ENCODE data around the gene GADD45A. TPM values are rescaled to one million over a fixed set of nuclear protein-coding genes. Genes with fewer than 3 reads are reported as not detected.

Gene GADD45A
- total and polyA plus RNA-seq, 2 experiments from 2014 or later: 93.1 to 175 TPM

DNA sequence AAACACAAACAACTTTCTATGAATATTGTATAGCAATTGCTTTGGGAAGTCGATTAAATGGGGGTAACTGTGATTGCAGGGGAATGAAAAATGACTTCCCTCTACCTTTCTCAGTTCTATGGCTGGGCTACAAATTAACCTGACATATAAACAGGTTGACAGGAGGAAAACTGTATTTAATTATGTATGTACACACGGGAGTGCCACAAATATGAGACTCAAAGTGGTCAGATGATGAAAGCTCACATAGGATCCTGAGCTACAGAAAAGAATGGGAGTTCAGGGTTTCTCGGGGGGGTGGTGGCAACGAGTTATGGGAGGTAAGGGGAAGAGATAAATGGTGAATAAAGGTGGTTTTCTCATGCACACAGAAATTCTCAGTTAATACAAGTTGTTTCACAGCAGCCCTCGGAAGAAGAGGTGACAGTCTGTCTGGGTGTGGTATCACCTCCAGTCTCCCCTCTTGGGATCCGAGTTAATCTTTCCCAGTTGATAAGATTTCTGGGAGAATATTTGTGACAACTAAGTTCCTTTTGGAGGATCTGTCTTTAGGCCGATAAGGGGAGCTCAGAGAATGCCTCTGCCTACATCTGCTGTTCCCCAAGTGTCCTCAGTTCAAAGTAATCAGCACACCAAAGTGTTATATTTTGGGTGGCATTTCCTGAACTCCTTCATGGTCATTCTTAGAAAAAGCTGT lies 26.3 kb downstream of the GADD45A start:
- H3K9me3 ChIP-seq (ENCODE audit: low read depth): no peaks in the 10 kb centered on the region
- H2AFZ ChIP-seq: no peak overlapping the region
- no peaks in the 10 kb centered on the region for H3K9me2 ChIP-seq (replicated peaks; ENCODE audit: insufficient read depth)
- no peak overlapping the region for H3K4me3 ChIP-seq
- TF ChIP-seq EZH2 (IDR thresholded peaks at IDR 0.05; ENCODE audit: borderline replicate concordance) (no peak), EZH2phosphoT487 (IDR thresholded peaks at IDR 0.05; ENCODE audit: low read depth, severe bottlenecking, unreplicated experiment) (no peak)
- TF ChIP-seq, protein P1, sequence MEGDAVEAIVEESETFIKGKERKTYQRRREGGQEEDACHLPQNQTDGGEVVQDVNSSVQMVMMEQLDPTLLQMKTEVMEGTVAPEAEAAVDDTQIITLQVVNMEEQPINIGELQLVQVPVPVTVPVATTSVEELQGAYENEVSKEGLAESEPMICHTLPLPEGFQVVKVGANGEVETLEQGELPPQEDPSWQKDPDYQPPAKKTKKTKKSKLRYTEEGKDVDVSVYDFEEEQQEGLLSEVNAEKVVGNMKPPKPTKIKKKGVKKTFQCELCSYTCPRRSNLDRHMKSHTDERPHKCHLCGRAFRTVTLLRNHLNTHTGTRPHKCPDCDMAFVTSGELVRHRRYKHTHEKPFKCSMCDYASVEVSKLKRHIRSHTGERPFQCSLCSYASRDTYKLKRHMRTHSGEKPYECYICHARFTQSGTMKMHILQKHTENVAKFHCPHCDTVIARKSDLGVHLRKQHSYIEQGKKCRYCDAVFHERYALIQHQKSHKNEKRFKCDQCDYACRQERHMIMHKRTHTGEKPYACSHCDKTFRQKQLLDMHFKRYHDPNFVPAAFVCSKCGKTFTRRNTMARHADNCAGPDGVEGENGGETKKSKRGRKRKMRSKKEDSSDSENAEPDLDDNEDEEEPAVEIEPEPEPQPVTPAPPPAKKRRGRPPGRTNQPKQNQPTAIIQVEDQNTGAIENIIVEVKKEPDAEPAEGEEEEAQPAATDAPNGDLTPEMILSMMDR (IDR thresholded peaks at IDR 0.05; ENCODE audit: poor library complexity): no peak
- no peaks in the 10 kb centered on the region for H4K20me1 ChIP-seq (ENCODE audit: insufficient read depth, poor library complexity, severe bottlenecking)
- H3K36me3 ChIP-seq (replicated peaks; ENCODE audit: insufficient read depth, low read depth): no peaks in the 10 kb centered on the region
- peaks cover 14% of the 10 kb centered on the region for H3K79me2 ChIP-seq
- H3K4me1 ChIP-seq (ENCODE audit: insufficient read depth): peaks cover 38% of the 10 kb centered on the region
- peak overlapping the region; percentile 65 for H3K27ac ChIP-seq
- no peak for DNase-seq (ENCODE audit: low spot score)
- 60% methylated on average over 7 of the region's 7 CpGs for WGBS (ENCODE audit: low lambda C conversion rate, missing lambda C conversion rate)
- no peaks in the 10 kb centered on the region for H3K27me3 ChIP-seq
- no peak overlapping the region for H3K4me2 ChIP-seq

- DNase-seq (ENCODE audit: low spot score): no peak
- H3K79me2 ChIP-seq: peaks cover 14% of the 10 kb centered on the region
- H2AFZ ChIP-seq: no peak overlapping the region
- H3K27me3 ChIP-seq: no peaks in the 10 kb centered on the region
- no peaks in the 10 kb centered on the region for H3K9me3 ChIP-seq (ENCODE audit: low read depth)
- H3K4me1 ChIP-seq (ENCODE audit: insufficient read depth): peaks cover 38% of the 10 kb centered on the region
- no peak overlapping the region for H3K4me3 ChIP-seq
- 41% methylated on average over 2 of the region's 2 CpGs for WGBS (ENCODE audit: low lambda C conversion rate, missing lambda C conversion rate)
- H3K27ac ChIP-seq: peak overlapping the region; percentile 65
- no peak for TF ChIP-seq EZH2 (IDR thresholded peaks at IDR 0.05; ENCODE audit: borderline replicate concordance)
- TF ChIP-seq, protein P1 (IDR thresholded peaks at IDR 0.05; ENCODE audit: poor library complexity): no peak
- no peak for TF ChIP-seq EZH2phosphoT487 (IDR thresholded peaks at IDR 0.05; ENCODE audit: low read depth, severe bottlenecking, unreplicated experiment)
- no peaks in the 10 kb centered on the region for H3K9me2 ChIP-seq (replicated peaks; ENCODE audit: insufficient read depth)
- H3K4me2 ChIP-seq: no peak overlapping the region
- H3K36me3 ChIP-seq (replicated peaks; ENCODE audit: insufficient read depth, low read depth): no peaks in the 10 kb centered on the region
- no peaks in the 10 kb centered on the region for H4K20me1 ChIP-seq (ENCODE audit: insufficient read depth, poor library complexity, severe bottlenecking)
These were observed 26.8 kb downstream of the GADD45A start for GRCh38 chr1:67711855-67712212.

GRCh38 chr1:67713057-67713846 lies 28.3 kb downstream of the GADD45A start:
- no peaks in the 10 kb centered on the region for H3K9me2 ChIP-seq (replicated peaks; ENCODE audit: insufficient read depth)
- no peaks in the 10 kb centered on the region for H4K20me1 ChIP-seq (ENCODE audit: insufficient read depth, poor library complexity, severe bottlenecking)
- TF ChIP-seq EZH2 (IDR thresholded peaks at IDR 0.05; ENCODE audit: borderline replicate concordance): no peak
- TF ChIP-seq EZH2phosphoT487 (IDR thresholded peaks at IDR 0.05; ENCODE audit: low read depth, severe bottlenecking, unreplicated experiment): no peak
- H2AFZ ChIP-seq: no peak overlapping the region
- peak overlapping the region; percentile 83 for H3K27ac ChIP-seq
- no peak overlapping the region for H3K4me3 ChIP-seq
- H3K79me2 ChIP-seq: peaks cover 14% of the 10 kb centered on the region
- H3K27me3 ChIP-seq: no peaks in the 10 kb centered on the region
- H3K4me1 ChIP-seq (ENCODE audit: insufficient read depth): peaks cover 38% of the 10 kb centered on the region
- DNase-seq (ENCODE audit: low spot score): peak; percentile 67
- 80% methylated on average over 6 of the region's 6 CpGs for WGBS (ENCODE audit: low lambda C conversion rate, missing lambda C conversion rate)
- peak overlapping the region; percentile 27 for H3K4me2 ChIP-seq
- no peaks in the 10 kb centered on the region for H3K9me3 ChIP-seq (ENCODE audit: low read depth)
- no peaks in the 10 kb centered on the region for H3K36me3 ChIP-seq (replicated peaks; ENCODE audit: insufficient read depth, low read depth)

DNA sequence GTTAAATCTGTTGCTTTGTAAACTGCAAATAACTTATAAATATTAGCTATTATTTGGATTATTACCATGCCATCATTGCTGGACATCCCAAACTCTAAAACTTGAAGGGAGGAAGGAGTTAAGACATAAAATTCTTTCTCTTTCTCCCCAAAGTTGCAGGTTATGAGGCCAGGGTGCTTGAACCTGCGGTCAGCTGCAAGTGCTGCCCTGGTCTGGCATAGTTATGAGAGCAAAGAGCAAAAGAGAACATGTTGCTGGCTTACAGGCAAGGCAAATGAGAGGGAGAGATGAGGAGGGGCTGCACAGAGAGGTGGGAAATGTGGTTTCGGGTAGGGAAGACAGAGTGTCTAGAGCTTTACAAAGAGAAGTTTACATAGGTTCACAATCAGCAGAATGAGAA lies 30.8 kb downstream of the GADD45A start:
- no peak for DNase-seq (ENCODE audit: low spot score)
- no peak for TF ChIP-seq EZH2phosphoT487 (IDR thresholded peaks at IDR 0.05; ENCODE audit: low read depth, severe bottlenecking, unreplicated experiment)
- TF ChIP-seq, protein P1 (IDR thresholded peaks at IDR 0.05; ENCODE audit: poor library complexity): no peak
- no peak for TF ChIP-seq EZH2 (IDR thresholded peaks at IDR 0.05; ENCODE audit: borderline replicate concordance)
- no peaks in the 10 kb centered on the region for H3K9me3 ChIP-seq (ENCODE audit: low read depth)
- H3K4me3 ChIP-seq: no peak overlapping the region
- no peak overlapping the region for H3K27ac ChIP-seq
- no peaks in the 10 kb centered on the region for H3K36me3 ChIP-seq (replicated peaks; ENCODE audit: insufficient read depth, low read depth)
- H3K4me1 ChIP-seq (ENCODE audit: insufficient read depth): peaks cover 31% of the 10 kb centered on the region
- H3K27me3 ChIP-seq: no peaks in the 10 kb centered on the region
- H4K20me1 ChIP-seq (ENCODE audit: insufficient read depth, poor library complexity, severe bottlenecking): no peaks in the 10 kb centered on the region
- no peak overlapping the region for H2AFZ ChIP-seq
- 84% methylated on average over 2 of the region's 2 CpGs for WGBS (ENCODE audit: low lambda C conversion rate, missing lambda C conversion rate)
- no peak overlapping the region for H3K4me2 ChIP-seq
- H3K9me2 ChIP-seq (replicated peaks; ENCODE audit: insufficient read depth): no peaks in the 10 kb centered on the region
- H3K79me2 ChIP-seq: peaks cover 21% of the 10 kb centered on the region
